GM21515 (cell line): Measurements from ENCODE around the gene COA1.
"Not testable (repeated sequence)": the region's sequence is repeated elsewhere in the genome, so short reads cannot be mapped to it uniquely, and the experiment has no call there.

Experiments
- ATAC-seq: cut with Tn5 transposase; IDR thresholded peaks from one replicate; pipeline ENCODE4 v1.9.1; 2021; ENCODE audit not compliant: unreplicated experiment

COA1 gene

DNA sequence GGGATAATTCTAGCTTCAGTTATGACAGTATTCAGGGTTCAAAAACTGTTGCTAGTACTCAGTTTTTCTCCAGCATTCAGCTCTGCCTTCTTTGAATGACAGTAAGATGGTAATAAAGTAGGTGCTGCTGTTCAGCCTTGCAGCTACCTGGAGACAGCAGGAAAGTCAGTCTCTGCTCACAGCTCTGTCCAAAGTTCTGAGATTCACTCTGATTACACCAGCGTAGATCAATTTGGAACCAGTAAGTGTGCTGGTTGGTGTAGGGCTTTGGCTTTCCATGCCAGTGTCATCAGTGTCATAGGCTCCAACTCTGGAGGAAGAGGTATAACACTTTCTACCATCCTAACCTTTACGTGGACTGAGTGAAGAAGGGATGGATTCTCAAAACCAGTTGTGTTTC, 120.2 kb downstream of the COA1 start:
- no peak for ATAC-seq

DNA sequence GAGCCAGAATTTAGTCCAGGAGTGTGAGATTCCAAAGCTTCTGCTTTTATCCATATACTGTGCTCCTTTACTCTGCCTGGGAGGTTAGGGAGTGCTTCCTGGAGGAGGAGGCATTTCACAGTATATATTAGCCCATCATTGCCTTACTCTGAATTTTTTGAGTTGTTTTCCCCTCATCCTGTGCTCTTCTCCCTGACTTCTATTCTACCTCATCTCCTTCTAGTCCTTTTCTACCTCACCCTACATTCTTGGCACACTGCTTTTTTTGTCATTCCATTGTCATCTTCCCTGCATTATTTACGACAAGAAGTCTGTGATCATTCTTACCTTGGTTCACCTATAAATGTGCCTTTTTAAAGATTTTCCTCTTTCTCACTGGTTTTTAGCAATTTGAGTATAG, 125.1 kb downstream of the COA1 start:
- ATAC-seq: no peak

DNA sequence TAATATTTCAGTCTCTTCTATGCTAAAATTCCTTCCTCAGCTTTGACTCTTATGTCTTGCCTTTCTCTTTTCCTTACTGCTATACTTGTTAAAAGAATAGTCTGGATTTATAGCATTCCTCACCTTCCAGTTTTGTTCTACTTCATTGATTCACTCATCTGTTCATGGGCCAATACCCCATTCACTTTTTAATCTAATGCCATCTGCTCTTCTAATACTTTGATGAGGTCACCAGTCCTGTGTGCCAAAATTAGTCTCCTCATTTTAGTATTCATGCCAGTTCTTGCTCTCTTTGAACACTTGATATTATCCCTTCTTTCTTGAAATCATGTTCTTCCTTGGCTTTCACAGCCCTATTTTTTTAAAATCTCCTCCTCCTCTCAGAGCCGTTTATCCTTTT, 127.1 kb downstream of the COA1 start:
- no peak for ATAC-seq

DNA sequence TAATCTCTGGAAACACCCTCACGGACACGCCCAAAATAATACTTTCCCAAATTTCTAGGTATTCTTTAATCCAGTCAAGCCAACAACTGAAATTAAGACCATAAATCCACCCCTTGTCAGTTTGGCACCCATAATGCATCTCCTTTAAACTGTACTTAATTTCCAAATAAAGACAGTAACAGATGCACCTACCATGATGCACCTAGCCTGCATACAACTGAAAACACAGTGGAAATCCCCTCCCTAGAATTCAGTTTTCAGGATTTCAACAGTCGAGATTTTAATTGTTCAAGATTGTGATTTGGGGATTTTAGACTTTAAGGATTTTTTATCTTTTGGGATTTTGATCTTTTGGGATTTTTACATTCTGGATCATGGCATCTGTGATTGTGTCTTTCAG, 129.3 kb downstream of the COA1 start:
- ATAC-seq: no peak

DNA sequence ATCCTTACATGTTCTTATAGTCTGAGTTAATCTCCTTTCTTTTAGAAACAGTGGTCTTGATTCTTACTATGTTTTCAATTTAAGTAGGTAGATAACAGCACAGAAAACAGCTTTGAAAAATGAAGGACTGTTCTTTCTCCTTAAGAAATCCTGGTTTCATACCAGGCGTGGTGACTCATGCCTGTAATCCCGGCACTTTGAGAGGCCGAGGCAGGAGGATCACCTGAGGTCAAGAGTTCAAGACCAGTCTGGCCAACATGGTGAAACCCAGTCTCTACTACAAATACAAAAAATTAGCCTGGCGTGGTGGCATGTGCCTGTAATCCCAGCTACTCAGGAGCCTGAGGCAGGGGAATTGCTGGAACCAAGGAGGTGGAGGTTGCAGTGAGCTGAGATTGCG, 132.9 kb downstream of the COA1 start:
- not testable (repeated sequence) for ATAC-seq

DNA sequence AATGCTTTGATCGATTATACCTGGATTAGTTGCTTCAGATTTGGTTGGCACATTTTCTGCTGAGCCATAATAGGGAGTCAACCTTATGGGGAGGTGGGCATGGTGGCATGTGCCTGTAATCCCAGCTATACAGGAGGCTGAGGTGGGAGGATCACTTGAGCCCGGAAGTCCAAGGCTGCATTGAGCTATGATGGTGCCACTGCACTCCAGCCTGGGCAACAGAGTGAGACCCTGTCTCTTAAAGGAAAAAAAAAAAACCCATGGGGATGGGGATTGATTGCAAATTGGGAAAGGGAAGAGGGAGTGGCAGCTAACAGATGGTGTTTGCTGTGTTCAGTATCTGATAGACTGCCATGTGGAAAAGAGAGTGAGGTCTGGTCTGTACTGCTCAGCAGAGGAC, 135.3 kb downstream of the COA1 start:
- no peak for ATAC-seq

DNA sequence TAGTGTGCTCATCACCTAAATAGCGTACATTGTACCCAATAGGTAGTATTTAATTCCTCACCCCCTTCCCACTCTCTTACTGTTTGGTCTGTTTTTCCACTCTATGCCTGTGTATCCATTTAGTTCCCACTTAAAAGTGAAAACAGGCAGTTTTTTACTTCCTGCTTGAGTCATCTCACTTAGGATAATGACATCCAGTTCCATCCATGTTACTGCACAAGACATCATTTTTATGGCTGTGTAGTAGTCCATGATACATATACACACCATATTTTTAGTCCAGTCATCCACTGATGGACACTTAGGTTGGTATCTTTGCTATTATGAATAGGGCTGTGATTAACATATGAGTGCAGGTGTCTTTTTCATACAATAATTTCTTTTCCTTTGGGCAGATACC, 136.3 kb downstream of the COA1 start:
- ATAC-seq: no peak

DNA sequence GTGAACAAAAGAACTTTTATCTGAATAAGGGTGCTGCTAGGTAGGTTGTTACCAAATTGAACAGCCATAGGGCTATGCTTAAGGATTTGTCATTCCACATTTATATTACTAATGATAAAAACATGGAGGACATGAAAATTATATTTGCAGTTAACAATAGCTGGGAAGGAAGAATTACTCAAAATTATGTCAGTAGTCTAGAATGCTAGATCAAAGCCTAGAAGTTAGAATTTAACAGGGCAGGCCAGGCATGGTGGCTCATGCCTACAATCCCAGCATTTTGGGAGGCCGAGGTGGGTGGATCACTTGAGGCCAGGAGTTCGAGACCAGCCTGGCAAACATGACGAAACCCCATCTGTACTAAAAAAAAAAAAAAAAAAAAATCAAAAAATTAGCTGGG, 137.0 kb downstream of the COA1 start:
- no peak for ATAC-seq

DNA sequence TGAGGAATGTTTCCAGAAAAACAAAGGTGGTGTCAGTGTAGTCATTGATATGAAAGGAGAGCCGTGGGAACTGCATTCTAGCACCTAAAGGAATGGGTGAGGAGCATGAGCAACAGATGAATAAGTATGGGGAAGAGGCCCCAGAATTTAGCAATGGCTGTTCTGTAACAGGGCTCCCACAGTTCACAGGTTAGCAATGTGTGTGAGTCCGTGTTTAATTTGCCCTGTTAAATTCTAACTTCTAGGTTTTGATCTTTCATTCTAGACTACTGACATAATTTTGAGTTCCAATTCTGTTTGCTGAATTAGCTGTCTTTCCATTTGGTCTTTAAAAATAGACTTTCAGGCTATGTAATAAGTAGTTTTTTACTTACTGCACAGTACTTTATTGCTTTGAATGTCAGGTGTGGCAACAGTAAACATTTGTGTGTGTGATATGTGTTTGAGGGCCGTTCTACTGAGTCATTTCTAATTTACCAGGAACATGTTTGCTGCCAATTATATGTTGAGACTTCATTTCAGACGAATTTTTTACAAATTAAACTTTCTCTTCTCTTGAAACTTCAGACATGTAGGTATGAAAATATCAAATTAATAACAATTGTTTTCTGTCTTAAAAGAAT, 137.7 kb downstream of the COA1 start:
- no peak for ATAC-seq

DNA sequence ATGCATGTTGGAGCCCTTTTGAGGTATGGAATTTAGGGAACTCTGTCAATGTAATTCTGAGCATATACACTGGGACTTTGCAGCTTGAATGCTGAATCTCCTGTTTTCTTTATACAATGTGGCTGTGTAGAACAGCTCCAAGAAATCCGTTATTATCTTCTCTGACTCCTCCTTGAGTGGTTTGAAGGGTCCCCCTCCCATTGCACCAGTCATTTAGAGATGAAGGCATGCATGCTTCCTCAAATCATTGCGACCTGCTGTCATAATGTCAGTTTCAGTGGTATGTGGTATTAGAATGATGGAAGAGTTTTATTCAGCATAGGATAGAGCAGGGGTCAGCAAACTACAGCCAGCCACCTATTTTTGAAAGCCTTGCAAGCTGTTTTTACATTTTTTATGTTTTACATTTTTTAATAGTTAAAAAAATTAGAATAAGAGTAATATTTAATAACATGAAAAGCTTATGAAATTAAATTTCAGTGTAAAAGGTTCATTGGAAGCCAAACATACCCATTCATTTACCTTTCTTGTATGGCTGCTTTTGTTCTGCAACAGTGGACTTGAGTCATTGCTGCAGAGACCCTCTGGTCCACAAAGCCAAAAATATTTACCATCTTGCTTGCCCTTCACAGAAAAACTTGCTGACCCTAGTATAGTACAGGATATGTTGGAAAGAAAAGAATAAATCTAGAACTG, 138.3 kb downstream of the COA1 start:
- peak; percentile 69 for ATAC-seq

DNA sequence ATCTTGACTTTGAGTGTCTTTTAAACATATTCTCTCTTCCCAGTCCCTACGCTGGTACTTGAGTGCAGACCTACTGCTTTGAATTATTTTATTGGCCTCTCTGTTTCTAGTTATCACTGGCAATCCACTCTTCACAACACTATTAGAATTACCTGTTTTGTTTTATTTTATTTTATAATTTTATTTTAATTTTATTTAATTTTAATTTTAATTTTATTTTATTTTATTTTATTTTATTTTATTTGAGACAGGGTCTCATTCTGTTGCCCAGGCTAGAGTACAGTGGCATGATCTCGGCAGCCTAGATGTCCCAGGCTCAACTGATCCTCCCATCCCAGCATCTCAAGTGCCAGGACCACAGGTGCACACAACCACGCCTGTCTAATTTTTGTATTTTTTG, 139.6 kb downstream of the COA1 start:
- no peak for ATAC-seq
